ENCODE measurements around the gene GABBR1. TPM values are rescaled to one million over a fixed set of nuclear protein-coding genes. Genes with fewer than 3 reads are reported as not detected.

The GABBR1 gene
- total RNA-seq, 1 experiment from 2014 or later = 11.9 TPM

DNA sequence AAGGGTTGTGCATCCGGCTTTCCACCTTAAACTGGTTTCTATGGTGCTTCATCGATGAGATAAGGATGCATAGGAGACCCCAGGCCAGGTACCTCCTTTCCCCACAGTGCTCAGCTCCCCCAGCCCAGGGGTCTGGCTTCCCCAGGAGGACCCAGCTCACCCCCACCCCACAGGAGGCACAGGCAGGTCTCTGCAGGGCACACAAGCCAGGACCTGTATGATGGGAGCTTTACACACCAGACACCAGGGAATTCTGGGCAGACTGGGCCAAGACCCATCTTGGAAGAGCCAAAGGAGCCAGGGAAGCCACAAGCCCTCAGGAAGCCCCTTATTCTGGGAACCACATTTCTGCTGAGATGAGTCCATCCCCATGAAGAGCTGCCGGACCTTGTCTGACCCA lies 103.0 kb downstream of the GABBR1 start:
- no peak for DNase-seq (ENCODE audit: low read depth, low spot score)
- Histone ChIP-seq H3K36me3 (ENCODE audit: control insufficient read depth, insufficient read depth, low read length) (no peaks in the 10 kb centered on the region), H3K4me1 (ENCODE audit: control insufficient read depth, insufficient read depth, low read length) (no peaks in the 10 kb centered on the region), H3K27ac (ENCODE audit: low read length) (no peak overlapping the region), H3K9me3 (ENCODE audit: control insufficient read depth, insufficient read depth, low read depth, low read length) (no peaks in the 10 kb centered on the region), H3K27me3 (ENCODE audit: control insufficient read depth, insufficient read depth, low read length) (no peaks in the 10 kb centered on the region), H3K4me3 (ENCODE audit: low read depth in 2 of 2, low read length in 2 of 2) (no peak overlapping the region)
- POLR2A ChIA-PET = no interaction called here
- BruUV-seq (replicated peaks) = no TSS peak
- ATAC-seq = no peak
- CTCF ChIA-PET = no interaction called here
- intact Hi-C loops (cut with micrococcal nuclease; ENCODE audit: unreplicated experiment) = no loop called here
- TF ChIP-seq TCF7L2 (IDR thresholded peaks at IDR 0.05; ENCODE audit: low read depth, low read length) = no peak
- TF ChIP-seq, protein P1, sequence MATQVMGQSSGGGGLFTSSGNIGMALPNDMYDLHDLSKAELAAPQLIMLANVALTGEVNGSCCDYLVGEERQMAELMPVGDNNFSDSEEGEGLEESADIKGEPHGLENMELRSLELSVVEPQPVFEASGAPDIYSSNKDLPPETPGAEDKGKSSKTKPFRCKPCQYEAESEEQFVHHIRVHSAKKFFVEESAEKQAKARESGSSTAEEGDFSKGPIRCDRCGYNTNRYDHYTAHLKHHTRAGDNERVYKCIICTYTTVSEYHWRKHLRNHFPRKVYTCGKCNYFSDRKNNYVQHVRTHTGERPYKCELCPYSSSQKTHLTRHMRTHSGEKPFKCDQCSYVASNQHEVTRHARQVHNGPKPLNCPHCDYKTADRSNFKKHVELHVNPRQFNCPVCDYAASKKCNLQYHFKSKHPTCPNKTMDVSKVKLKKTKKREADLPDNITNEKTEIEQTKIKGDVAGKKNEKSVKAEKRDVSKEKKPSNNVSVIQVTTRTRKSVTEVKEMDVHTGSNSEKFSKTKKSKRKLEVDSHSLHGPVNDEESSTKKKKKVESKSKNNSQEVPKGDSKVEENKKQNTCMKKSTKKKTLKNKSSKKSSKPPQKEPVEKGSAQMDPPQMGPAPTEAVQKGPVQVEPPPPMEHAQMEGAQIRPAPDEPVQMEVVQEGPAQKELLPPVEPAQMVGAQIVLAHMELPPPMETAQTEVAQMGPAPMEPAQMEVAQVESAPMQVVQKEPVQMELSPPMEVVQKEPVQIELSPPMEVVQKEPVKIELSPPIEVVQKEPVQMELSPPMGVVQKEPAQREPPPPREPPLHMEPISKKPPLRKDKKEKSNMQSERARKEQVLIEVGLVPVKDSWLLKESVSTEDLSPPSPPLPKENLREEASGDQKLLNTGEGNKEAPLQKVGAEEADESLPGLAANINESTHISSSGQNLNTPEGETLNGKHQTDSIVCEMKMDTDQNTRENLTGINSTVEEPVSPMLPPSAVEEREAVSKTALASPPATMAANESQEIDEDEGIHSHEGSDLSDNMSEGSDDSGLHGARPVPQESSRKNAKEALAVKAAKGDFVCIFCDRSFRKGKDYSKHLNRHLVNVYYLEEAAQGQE (IDR thresholded peaks at IDR 0.05; ENCODE audit: insufficient read depth in 1 of 2, low read depth in 2 of 2, low read length in 1 of 2) = no peak
- TF ChIP-seq POLR2AphosphoS5 (IDR thresholded peaks at IDR 0.05; ENCODE audit: low read depth, low read length) = no peak
- TF ChIP-seq CTCF (IDR thresholded peaks at IDR 0.05) = no peak
- no peak for TF ChIP-seq SIN3A (IDR thresholded peaks at IDR 0.05; ENCODE audit: borderline replicate concordance, insufficient read depth, low read depth, low read length)
- in situ Hi-C loops (cut with HindIII; ENCODE audit: low pct_unique_long_range_greater_than_20kb, low sequenced_read_pairs) = no loop called here

DNA sequence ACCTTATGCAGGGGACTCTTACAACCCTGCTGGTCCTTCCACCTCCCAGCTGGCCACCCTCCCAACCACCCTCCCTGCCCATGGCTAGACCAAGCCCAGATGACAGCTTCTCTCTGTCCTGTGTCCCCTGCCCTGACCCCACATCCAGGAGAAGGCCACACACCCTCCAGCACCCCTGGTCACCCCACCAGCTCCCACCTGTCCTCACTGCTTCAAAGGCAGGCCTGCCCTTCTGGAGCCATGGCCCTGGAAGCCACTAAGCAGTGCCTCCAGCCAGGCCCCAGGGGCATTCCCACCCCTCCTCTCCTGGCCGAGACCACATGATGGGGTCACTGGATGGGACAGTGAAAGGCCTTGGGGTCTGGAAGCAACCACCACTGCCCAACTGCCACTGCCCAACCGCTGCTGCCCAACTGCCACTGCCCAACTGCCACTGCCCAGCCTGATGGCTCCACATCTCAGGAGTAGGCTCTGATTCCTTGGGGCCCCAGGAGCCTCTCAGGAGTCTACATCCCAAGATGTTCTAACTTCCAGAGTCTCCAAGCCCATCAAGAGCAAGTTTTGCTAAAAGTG lies 103.9 kb downstream of the GABBR1 start:
- in situ Hi-C loops (cut with HindIII; ENCODE audit: low pct_unique_long_range_greater_than_20kb, low sequenced_read_pairs) = no loop called here
- H3K4me1 ChIP-seq (ENCODE audit: control insufficient read depth, insufficient read depth, low read length) = no peaks in the 10 kb centered on the region
- DNase-seq (ENCODE audit: low read depth, low spot score) (no peak), ATAC-seq (no peak)
- TF ChIP-seq SIN3A (IDR thresholded peaks at IDR 0.05; ENCODE audit: borderline replicate concordance, insufficient read depth, low read depth, low read length) (no peak), TCF7L2 (IDR thresholded peaks at IDR 0.05; ENCODE audit: low read depth, low read length) (no peak), POLR2AphosphoS5 (IDR thresholded peaks at IDR 0.05; ENCODE audit: low read depth, low read length) (no peak), CTCF (IDR thresholded peaks at IDR 0.05) (no peak)
- TF ChIP-seq, protein P1 (IDR thresholded peaks at IDR 0.05; ENCODE audit: insufficient read depth in 1 of 2, low read depth in 2 of 2, low read length in 1 of 2) = no peak
- no peak overlapping the region for H3K4me3 ChIP-seq (ENCODE audit: low read depth in 2 of 2, low read length in 2 of 2)
- intact Hi-C loops (cut with micrococcal nuclease; ENCODE audit: unreplicated experiment) = no loop called here
- no peak overlapping the region for H3K27ac ChIP-seq (ENCODE audit: low read length)
- ChIA-PET POLR2A (no interaction called here), CTCF (no interaction called here)
- H3K9me3 ChIP-seq (ENCODE audit: control insufficient read depth, insufficient read depth, low read depth, low read length) = no peaks in the 10 kb centered on the region
- no peaks in the 10 kb centered on the region for H3K36me3 ChIP-seq (ENCODE audit: control insufficient read depth, insufficient read depth, low read length)
- no TSS peak for BruUV-seq (replicated peaks)
- H3K27me3 ChIP-seq (ENCODE audit: control insufficient read depth, insufficient read depth, low read length) = no peaks in the 10 kb centered on the region
